ENCODE results near the gene FZD2.
"Not testable (repeated sequence)": the region's sequence is repeated elsewhere in the genome, so short reads cannot be mapped to it uniquely, and the experiment has no call there.

DNA sequence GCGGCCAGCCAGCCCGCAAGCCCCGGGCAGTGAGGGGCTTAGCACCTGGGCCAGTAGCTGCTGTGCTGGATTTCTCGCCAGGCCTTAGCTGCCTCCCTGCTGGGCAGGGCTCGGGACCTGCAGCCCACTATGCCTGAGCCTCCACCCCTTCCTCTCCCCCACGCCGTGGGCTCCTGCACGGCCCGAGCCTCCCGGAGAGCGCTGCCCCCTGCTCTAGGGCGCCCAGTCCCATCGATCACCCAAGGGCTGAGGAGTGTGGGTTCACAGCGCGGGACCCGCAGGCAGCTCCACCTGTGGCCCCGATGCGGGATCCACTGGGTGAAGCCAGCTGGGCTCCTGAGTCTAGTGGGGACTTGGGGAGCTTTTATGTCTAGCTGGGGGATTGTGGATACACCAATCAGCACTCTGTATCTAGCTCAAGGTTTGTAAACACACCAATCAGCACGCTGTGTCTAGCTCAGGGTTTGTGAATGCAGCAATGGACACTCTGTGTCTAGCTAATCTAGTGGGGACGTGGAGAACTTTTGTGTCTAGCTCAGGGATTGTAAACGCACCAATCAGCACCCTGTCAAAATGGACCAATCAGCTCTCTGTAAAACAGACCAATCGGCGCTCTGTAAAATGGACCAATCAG is 11.1 kb downstream of the FZD2 start:
- TF ChIP-seq EZH2 (IDR thresholded peaks at IDR 0.05; ENCODE audit: insufficient read depth, poor library complexity, severe bottlenecking); EZH2phosphoT487 (IDR thresholded peaks at IDR 0.05; ENCODE audit: insufficient read depth, low read depth): not testable (repeated sequence)
